ENCODE results near the gene HTT. TPM values are rescaled to one million over a fixed set of nuclear protein-coding genes. Genes with fewer than 3 reads are reported as not detected.
"Not testable (repeated sequence)": the region's sequence is repeated elsewhere in the genome, so short reads cannot be mapped to it uniquely, and the experiment has no call there.

The HTT gene
- total RNA-seq, 2 experiments from 2014 or later, result 72.0 to 83.7 TPM

DNA sequence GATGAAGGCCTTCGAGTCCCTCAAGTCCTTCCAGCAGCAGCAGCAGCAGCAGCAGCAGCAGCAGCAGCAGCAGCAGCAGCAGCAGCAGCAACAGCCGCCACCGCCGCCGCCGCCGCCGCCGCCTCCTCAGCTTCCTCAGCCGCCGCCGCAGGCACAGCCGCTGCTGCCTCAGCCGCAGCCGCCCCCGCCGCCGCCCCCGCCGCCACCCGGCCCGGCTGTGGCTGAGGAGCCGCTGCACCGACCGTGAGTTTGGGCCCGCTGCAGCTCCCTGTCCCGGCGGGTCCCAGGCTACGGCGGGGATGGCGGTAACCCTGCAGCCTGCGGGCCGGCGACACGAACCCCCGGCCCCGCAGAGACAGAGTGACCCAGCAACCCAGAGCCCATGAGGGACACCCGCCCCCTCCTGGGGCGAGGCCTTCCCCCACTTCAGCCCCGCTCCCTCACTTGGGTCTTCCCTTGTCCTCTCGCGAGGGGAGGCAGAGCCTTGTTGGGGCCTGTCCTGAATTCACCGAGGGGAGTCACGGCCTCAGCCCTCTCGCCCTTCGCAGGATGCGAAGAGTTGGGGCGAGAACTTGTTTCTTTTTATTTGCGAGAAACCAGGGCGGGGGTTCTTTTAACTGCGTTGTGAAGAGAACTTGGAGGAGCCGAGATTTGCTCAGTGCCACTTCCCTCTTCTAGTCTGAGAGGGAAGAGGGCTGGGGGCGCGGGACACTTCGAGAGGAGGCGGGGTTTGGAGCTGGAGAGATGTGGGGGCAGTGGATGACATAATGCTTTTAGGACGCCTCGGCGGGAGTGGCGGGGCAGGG, 568 bp downstream of the HTT start:
- H3K4me3 Mint-ChIP-seq, result peak overlapping the region; percentile 91
- ChIA-PET POLR2A (no interaction called here), CTCF (interaction anchor here (0.6 kb wide), 1 partner anchor 305 kb away, joined by 3 read pairs; no protein-coding TSS in a partner anchor)
- H3K27ac Mint-ChIP-seq, result peak overlapping the region; percentile 90
- peaks cover 4% of the 10 kb centered on the region for H3K36me3 Mint-ChIP-seq (ENCODE audit: low read depth)
- peaks cover 31% of the 10 kb centered on the region for H3K4me1 Mint-ChIP-seq
- H3K27me3 Mint-ChIP-seq, result no peaks in the 10 kb centered on the region
- H3K9me3 Mint-ChIP-seq, result no peaks in the 10 kb centered on the region
- peak; percentile 53 for DNase-seq

DNA sequence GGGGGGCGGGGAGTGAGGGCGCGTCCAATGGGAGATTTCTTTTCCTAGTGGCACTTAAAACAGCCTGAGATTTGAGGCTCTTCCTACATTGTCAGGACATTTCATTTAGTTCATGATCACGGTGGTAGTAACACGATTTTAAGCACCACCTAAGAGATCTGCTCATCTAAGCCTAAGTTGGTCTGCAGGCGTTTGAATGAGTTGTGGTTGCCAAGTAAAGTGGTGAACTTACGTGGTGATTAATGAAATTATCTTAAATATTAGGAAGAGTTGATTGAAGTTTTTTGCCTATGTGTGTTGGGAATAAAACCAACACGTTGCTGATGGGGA, 1.1 kb downstream of the HTT start:
- POLR2A ChIA-PET, result no interaction called here
- Mint-ChIP-seq H3K27me3 (no peaks in the 10 kb centered on the region), H3K9me3 (no peaks in the 10 kb centered on the region), H3K4me3 (peak overlapping the region; percentile 91), H3K27ac (peak overlapping the region; percentile 90), H3K4me1 (peaks cover 34% of the 10 kb centered on the region), H3K36me3 (ENCODE audit: low read depth) (peaks cover 7% of the 10 kb centered on the region)
- no peak for DNase-seq
- CTCF ChIA-PET, result interaction anchor here (0.6 kb wide), 1 partner anchor 305 kb away, joined by 3 read pairs; no protein-coding TSS in a partner anchor

DNA sequence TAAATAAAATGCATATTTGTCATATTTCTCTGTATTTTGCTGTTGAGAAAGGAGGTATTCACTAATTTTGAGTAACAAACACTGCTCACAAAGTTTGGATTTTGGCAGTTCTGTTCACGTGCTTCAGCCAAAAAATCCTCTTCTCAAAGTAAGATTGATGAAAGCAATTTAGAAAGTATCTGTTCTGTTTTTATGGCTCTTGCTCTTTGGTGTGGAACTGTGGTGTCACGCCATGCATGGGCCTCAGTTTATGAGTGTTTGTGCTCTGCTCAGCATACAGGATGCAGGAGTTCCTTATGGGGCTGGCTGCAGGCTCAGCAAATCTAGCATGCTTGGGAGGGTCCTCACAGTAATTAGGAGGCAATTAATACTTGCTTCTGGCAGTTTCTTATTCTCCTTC, 3.3 kb downstream of the HTT start:
- Mint-ChIP-seq H3K36me3 (ENCODE audit: low read depth) (peaks cover 13% of the 10 kb centered on the region), H3K27me3 (no peaks in the 10 kb centered on the region), H3K4me3 (peak overlapping the region; percentile 4), H3K4me1 (peaks cover 49% of the 10 kb centered on the region), H3K9me3 (no peaks in the 10 kb centered on the region), H3K27ac (peak overlapping the region; percentile 41)
- DNase-seq, result peak; percentile 12
- POLR2A ChIA-PET, result no interaction called here
- CTCF ChIA-PET, result no interaction called here

DNA sequence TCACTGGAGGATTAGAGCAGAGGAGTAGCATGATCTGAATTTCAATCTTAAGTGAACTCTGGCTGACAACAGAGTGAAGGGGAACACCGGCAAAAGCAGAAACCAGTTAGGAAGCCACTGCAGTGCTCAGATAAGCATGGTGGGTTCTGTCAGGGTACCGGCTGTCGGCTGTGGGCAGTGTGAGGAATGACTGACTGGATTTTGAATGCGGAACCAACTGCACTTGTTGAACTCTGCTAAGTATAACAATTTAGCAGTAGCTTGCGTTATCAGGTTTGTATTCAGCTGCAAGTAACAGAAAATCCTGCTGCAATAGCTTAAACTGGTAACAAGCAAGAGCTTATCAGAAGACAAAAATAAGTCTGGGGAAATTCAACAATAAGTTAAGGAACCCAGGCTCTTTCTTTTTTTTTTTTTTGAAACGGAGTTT, 5.2 kb downstream of the HTT start:
- Mint-ChIP-seq H3K27ac (no peak overlapping the region), H3K4me3 (no peak overlapping the region), H3K9me3 (no peaks in the 10 kb centered on the region), H3K27me3 (no peaks in the 10 kb centered on the region), H3K36me3 (ENCODE audit: low read depth) (peaks cover 20% of the 10 kb centered on the region), H3K4me1 (peaks cover 62% of the 10 kb centered on the region)
- no peak for DNase-seq
- ChIA-PET CTCF (interaction anchor here (0.6 kb wide), 1 partner anchor 31 kb away, joined by 3 read pairs; no protein-coding TSS in a partner anchor), POLR2A (no interaction called here)

DNA sequence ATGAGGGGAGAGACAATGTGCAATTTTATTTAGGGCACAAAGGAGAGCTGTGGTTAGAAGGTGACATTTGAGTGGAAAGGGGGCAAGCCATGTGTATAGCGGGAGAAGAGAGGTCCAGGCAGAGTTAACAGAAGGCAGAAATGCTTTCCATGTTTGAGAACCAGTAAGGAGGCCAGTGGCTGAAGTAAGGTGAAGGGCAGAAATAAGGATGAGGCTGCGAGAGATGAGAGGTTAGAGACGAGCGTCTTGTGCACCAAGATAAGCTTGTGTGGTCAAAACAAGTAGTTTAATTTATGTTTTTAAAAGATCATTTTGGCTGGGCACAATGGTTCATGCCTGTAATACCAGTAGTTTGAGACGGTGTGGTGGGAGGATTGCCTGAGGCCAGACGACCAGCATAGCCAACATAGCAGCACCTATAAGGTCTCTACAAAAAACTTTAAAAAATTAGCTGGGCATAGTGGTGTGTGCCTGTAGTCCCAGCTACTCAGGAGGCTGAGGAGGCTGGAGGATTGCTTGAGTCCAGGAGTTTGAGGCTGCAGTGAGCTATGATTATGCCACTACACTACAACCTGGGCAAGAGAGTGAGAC, 8.5 kb downstream of the HTT start:
- no peak for DNase-seq
- POLR2A ChIA-PET, result no interaction called here
- peaks cover 56% of the 10 kb centered on the region for H3K4me1 Mint-ChIP-seq
- CTCF ChIA-PET, result interaction anchor here (0.6 to 0.9 kb wide), 4 partner anchors 30 to 44 kb away, joined by 3 read pairs; no protein-coding TSS in a partner anchor
- no peaks in the 10 kb centered on the region for H3K9me3 Mint-ChIP-seq
- H3K4me3 Mint-ChIP-seq, result no peak overlapping the region
- peaks cover 26% of the 10 kb centered on the region for H3K36me3 Mint-ChIP-seq (ENCODE audit: low read depth)
- no peak overlapping the region for H3K27ac Mint-ChIP-seq
- no peaks in the 10 kb centered on the region for H3K27me3 Mint-ChIP-seq

DNA sequence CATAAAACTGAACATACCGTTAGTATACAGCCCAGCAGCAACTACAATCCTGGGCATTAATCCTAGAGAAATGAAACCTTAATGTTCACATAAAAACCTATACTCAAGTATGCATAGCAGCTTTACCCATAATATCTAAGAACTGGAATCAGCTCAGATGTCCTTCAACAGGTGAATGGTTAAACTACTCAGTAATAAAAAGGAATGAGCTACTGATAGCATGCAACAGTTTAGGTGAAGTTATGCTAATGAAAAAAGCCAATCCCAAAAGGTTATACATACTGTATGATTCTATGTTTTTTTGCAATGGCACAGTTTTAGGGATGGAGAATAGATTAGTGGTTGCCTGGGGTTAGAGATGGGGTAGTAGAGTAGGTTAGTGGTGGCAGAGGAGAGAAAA, 9.3 kb downstream of the HTT start:
- ChIA-PET CTCF (interaction anchor here (0.7 to 0.9 kb wide), 2 partner anchors 36 to 43 kb away, joined by 3 read pairs; no protein-coding TSS in a partner anchor), POLR2A (no interaction called here)
- Mint-ChIP-seq H3K36me3 (ENCODE audit: low read depth) (peaks cover 32% of the 10 kb centered on the region), H3K4me1 (peaks cover 54% of the 10 kb centered on the region), H3K27me3 (no peaks in the 10 kb centered on the region), H3K9me3 (no peaks in the 10 kb centered on the region), H3K4me3 (no peak overlapping the region), H3K27ac (peak overlapping the region; percentile 1)
- no peak for DNase-seq

DNA sequence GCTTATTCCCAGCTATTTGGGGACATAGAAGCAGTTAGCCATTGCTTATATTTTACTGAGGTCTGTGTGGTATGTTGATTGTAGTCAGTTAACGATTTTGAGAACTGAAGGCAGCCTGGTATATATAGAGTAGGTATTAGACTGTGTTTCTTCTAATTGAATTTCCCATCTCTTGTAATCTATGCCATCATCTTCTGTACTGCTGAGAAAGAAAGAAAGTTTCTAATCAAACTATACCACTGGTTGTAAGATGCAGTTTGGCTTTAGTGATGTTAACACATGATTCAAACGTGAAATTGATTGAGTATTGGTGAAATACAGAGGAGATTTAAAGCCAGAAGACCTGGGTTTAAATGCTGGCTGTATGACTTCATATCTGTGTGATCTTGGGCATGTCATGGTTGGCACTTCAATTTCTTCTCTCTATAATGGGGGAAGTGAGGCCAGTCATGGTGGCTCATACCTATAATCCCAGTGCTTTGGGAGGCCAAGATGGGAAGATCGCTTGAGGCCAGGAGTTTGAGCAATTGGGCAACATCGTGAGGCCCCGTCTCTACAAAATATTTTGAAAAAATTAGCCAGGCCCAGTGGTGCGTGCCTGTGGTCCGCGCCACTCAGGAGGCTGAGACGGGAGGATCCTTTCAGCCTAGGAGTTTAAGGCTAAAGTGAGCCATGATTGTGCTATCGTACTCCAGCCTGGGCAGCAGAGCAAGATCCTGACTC, 11.6 kb downstream of the HTT start:
- DNase-seq, result no peak
- POLR2A ChIA-PET, result no interaction called here
- Mint-ChIP-seq H3K27me3 (no peaks in the 10 kb centered on the region), H3K4me1 (peaks cover 44% of the 10 kb centered on the region), H3K4me3 (no peak overlapping the region), H3K36me3 (ENCODE audit: low read depth) (peaks cover 31% of the 10 kb centered on the region), H3K9me3 (no peaks in the 10 kb centered on the region), H3K27ac (peak overlapping the region; percentile 23)
- CTCF ChIA-PET, result no interaction called here

DNA sequence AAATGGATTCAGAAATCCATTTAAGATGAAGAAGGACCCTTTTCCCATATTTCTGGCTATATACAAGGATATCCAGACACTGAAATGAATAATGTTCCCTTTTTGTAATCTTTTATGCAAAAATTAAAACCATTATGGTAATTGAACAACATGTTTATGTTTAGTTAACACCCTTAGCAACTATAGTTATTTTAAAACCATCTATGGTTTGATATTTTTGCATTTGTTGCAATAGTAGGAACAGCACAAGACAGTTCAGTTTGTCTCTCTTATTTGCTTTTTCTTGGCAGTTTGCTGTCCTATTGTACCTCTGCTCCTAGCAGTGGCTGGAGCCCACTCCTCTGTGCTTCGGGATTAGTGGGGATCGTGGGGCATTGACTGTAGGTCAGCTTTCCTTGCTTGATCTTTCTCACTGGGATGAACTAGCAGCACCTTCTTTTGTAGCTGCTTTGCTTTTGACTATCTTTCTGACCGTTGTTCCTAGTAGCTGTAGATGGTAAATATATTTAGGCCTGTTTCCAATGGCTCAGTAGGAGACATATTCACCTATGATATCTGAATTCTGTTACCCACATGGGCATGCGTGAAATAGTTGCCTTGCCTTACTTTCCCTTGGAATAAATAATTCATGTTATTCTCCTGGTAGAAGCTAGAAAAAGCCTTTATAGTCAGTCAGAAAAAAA, 12.8 kb downstream of the HTT start:
- H3K4me1 Mint-ChIP-seq, result peaks cover 44% of the 10 kb centered on the region

DNA sequence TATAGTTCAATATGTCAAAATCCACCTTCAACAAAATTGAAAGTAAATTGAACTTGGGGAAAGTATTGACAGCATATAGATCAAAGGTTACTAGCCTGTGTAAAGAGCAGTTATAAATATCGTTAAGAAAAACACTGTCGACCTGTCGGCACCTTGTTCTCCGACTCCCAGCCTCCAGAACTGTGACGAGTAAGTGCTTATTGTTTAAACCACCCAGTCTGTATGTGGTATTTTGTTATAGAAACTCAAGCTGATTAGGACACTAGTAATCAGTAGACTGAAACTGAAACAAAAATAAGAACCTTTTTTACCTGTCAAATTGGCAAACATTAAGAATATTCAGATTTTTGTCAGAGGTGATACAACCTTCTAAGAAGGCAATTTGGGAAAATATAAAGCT, 17.0 kb downstream of the HTT start:
- Mint-ChIP-seq H3K9me3 (peaks cover 2% of the 10 kb centered on the region), H3K27ac (peak overlapping the region; percentile 84), H3K4me3 (peak overlapping the region; percentile 31), H3K4me1 (peaks cover 13% of the 10 kb centered on the region), H3K27me3 (no peaks in the 10 kb centered on the region), H3K36me3 (ENCODE audit: low read depth) (peaks cover 57% of the 10 kb centered on the region)
- POLR2A ChIA-PET, result no interaction called here
- DNase-seq, result no peak
- CTCF ChIA-PET, result interaction anchor here (0.5 kb wide), 1 partner anchor 61 kb away, joined by 4 read pairs; no protein-coding TSS in a partner anchor

More for the DNA sequence above, 12.8 kb downstream of the HTT start:
- H3K27me3 Mint-ChIP-seq, result no peaks in the 10 kb centered on the region
- H3K36me3 Mint-ChIP-seq (ENCODE audit: low read depth), result peaks cover 30% of the 10 kb centered on the region
- POLR2A ChIA-PET, result no interaction called here
- H3K4me3 Mint-ChIP-seq, result no peak overlapping the region
- H3K9me3 Mint-ChIP-seq, result no peaks in the 10 kb centered on the region
- no peak for DNase-seq
- no peak overlapping the region for H3K27ac Mint-ChIP-seq
- CTCF ChIA-PET, result interaction anchor here (0.6 kb wide), 1 partner anchor 115 kb away, joined by 6 read pairs; no protein-coding TSS in a partner anchor

DNA sequence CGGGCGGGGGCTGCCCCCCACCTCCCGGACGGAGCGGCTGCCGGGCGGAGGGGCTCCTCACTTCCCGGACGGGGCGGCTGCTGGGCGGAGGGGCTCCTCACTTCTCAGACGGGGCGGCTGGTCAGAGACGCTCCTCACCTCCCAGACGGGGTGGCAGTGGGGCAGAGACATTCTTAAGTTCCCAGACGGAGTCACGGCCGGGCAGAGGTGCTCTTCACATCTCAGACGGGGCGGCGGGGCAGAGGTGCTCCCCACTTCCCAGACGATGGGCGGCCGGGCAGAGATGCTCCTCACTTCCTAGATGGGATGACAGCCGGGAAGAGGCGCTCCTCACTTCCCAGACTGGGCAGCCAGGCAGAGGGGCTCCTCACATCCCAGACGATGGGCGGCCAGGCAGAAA, 20.2 kb downstream of the HTT start:
- H3K9me3 Mint-ChIP-seq, H3K27me3 Mint-ChIP-seq, H3K27ac Mint-ChIP-seq, POLR2A ChIA-PET, H3K4me3 Mint-ChIP-seq, CTCF ChIA-PET, DNase-seq: not testable (repeated sequence)
- Mint-ChIP-seq H3K36me3 (ENCODE audit: low read depth) (peaks cover 43% of the 10 kb centered on the region), H3K4me1 (peaks cover 14% of the 10 kb centered on the region)

DNA sequence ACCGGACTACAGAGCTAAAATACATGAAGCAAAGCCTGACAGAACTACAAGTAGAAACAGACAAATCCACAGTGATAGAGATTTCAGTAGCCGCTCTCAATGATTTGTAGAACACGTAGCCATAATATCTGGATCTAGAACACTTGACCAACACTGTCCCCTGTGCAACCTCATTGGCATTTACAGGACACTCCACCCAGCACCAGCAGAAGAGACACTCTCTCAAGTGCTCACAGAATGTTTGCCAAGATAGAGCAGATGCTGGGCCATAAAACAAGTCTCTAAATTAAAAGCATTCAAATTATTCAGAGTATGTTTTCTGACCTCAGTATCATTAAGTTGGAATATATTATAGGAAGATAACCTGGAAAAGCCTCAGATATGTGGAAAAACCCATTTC, 21.7 kb downstream of the HTT start:
- POLR2A ChIA-PET, result no interaction called here
- Mint-ChIP-seq H3K36me3 (ENCODE audit: low read depth) (peaks cover 49% of the 10 kb centered on the region), H3K4me1 (peaks cover 12% of the 10 kb centered on the region), H3K27me3 (no peaks in the 10 kb centered on the region), H3K4me3 (no peak overlapping the region), H3K27ac (no peak overlapping the region), H3K9me3 (peaks cover 2% of the 10 kb centered on the region)
- no peak for DNase-seq
- CTCF ChIA-PET, result no interaction called here

DNA sequence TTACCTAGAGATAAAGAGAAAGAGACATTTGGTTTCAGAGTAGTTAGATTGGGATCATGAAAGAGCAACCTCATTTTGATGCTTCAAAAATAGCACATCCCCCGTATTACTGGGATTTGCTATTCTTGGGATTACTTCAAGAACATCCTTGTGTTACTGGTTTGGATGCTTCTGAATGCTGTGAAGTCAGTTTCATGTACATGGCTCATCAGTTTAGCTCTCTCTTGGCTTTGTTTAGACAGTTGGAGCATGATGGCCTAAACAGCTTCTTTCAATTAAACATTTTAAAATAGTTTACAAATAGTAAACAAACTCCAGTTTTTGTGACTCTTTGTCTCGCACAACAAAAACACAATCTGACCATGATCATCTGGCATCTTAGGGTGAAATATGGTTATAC, 23.9 kb downstream of the HTT start:
- no peak overlapping the region for H3K27ac Mint-ChIP-seq
- no peaks in the 10 kb centered on the region for H3K27me3 Mint-ChIP-seq
- no peak overlapping the region for H3K4me3 Mint-ChIP-seq
- peaks cover 9% of the 10 kb centered on the region for H3K4me1 Mint-ChIP-seq
- DNase-seq, result no peak
- CTCF ChIA-PET, result no interaction called here
- peaks cover 45% of the 10 kb centered on the region for H3K36me3 Mint-ChIP-seq (ENCODE audit: low read depth)
- peaks cover 2% of the 10 kb centered on the region for H3K9me3 Mint-ChIP-seq
- POLR2A ChIA-PET, result no interaction called here
